ENCODE results near the gene LRRC4C. TPM values are rescaled to one million over a fixed set of nuclear protein-coding genes. Genes with fewer than 3 reads are reported as not detected.

Gene LRRC4C
- total RNA-seq, 1 experiment from 2014 or later: 0.13 TPM

GRCh38 chr11:41056892-41057569, 402.4 kb downstream of the LRRC4C start:
- no peak for TF ChIP-seq CTCF (conservative IDR thresholded peaks at IDR 0.05)
- H4K5ac ChIP-seq (ENCODE audit: insufficient read length, low read depth, low read length): no peak overlapping the region
- Mint-ChIP-seq H3K36me3 (ENCODE audit: insufficient read depth in 1 of 3, low read depth in 3 of 3) (no peaks in the 10 kb centered on the region; a peak in 1 of 7 replicates), H3K27ac (no peak overlapping the region), H3K4me3 (no peak overlapping the region), H3K4me1 (peaks cover 16 to 17% of the 10 kb centered on the region in 2 experiments), H3K27me3 (ENCODE audit: low read depth) (no peaks in the 10 kb centered on the region), H3K9me3 (no peaks in the 10 kb centered on the region)
- H3K23ac ChIP-seq (ENCODE audit: insufficient read length, low read depth, low read length): no peak overlapping the region
- no peaks in the 10 kb centered on the region for H4K20me1 ChIP-seq (ENCODE audit: control insufficient read depth, insufficient read depth, insufficient read length)
- H3K4ac ChIP-seq (ENCODE audit: low read depth, low read length): no peak overlapping the region
- no peak for DNase-seq
- no peak overlapping the region for H2BK12ac ChIP-seq (ENCODE audit: insufficient read length, low read depth, low read length)
- no peaks in the 10 kb centered on the region for H3K9me3 ChIP-seq (ENCODE audit: control insufficient read depth, low read depth, low read length)
- no peaks in the 10 kb centered on the region for H3K23me2 ChIP-seq (ENCODE audit: insufficient read length, low read depth, low read length, poor library complexity, severe bottlenecking)
- H2BK20ac ChIP-seq (ENCODE audit: low read depth, low read length, poor library complexity, severe bottlenecking): no peak overlapping the region
- H3K79me2 ChIP-seq (ENCODE audit: insufficient read depth, low read length): no peaks in the 10 kb centered on the region
- no peak overlapping the region for H2BK5ac ChIP-seq (ENCODE audit: insufficient read length, low read length)
- H3K4me2 ChIP-seq (ENCODE audit: insufficient read depth, insufficient read length, low read length): no peak overlapping the region
- H4K8ac ChIP-seq (replicated peaks; ENCODE audit: insufficient read length, low read depth, low read length): no peak overlapping the region
- H2BK15ac ChIP-seq (ENCODE audit: low read depth, low read length): no peak overlapping the region
- no peak overlapping the region for H2BK120ac ChIP-seq (ENCODE audit: low read depth, low read length, poor library complexity, severe bottlenecking)
- H2AFZ ChIP-seq (ENCODE audit: low read length): no peak overlapping the region
- no peak overlapping the region for H2AK5ac ChIP-seq (ENCODE audit: insufficient read length, low read length)
- no peak overlapping the region for H3K27ac ChIP-seq (ENCODE audit: insufficient read length, low read depth, low read length)
- H3K9ac ChIP-seq (ENCODE audit: extremely low read depth, insufficient read length, low read length): no peak overlapping the region
- no peak overlapping the region for H3K14ac ChIP-seq (ENCODE audit: insufficient read depth, low read length)
- no peak overlapping the region for H3K18ac ChIP-seq (ENCODE audit: insufficient read length, low read depth, low read length)
- no peaks in the 10 kb centered on the region for H3K27me3 ChIP-seq (ENCODE audit: insufficient read depth, low read length)
- no peaks in the 10 kb centered on the region for H3K79me1 ChIP-seq (ENCODE audit: insufficient read depth, low read depth, low read length, poor library complexity, severe bottlenecking)
- H3T11ph ChIP-seq (ENCODE audit: low read length): no peak overlapping the region
- H3K56ac ChIP-seq (ENCODE audit: insufficient read length, low read depth, low read length): no peak overlapping the region
- no peak overlapping the region for H4K91ac ChIP-seq (ENCODE audit: insufficient read length, low read depth, low read length)
- WGBS (ENCODE audit: extremely low coverage, insufficient read length, low lambda C conversion rate): no CpG with 5 or more reads among the region's 11 CpGs
- H3K4me1 ChIP-seq (ENCODE audit: insufficient read depth, low read length): no peaks in the 10 kb centered on the region

Measured in H9 (cell line).